ENCODE results near the gene THAP5.
A peak's percentile ranks its signal among the peaks of the same experiment; 100 is the strongest.

Gene THAP5, protein sequence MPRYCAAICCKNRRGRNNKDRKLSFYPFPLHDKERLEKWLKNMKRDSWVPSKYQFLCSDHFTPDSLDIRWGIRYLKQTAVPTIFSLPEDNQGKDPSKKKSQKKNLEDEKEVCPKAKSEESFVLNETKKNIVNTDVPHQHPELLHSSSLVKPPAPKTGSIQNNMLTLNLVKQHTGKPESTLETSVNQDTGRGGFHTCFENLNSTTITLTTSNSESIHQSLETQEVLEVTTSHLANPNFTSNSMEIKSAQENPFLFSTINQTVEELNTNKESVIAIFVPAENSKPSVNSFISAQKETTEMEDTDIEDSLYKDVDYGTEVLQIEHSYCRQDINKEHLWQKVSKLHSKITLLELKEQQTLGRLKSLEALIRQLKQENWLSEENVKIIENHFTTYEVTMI

DNA sequence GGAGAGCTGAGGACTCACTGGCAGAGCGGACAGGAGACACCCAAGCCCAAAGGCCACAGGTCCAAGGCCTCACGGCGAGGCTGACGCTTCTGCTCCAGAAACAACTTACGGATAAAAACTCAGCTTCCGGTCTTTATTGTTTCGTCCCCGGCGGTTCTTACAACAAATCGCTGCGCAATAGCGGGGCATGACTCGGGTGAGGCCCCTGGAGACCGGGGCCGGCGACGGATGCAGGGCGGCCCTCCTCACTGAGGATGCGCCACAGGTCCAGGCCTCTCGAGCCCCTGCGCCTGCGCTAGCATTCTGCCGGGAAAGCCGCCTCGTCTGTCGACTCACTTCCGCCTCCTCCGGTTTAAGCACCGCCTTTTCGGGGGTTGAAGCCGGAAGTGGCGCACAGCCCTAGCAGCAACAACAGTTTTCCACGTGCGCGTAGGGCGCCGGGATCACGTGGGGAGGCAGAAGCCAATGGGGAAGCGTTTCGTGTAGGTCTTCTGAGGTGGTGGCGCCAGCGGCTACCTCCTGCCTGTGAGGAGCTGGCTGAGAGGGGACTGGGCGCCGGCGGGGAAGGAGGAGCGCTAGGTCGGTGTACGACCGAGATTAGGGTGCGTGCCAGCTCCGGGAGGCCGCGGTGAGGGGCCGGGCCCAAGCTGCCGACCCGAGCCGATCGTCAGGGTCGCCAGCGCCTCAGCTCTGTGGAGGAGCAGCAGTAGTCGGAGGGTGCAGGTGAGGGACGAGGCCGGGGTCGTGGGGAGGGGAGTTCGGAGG, at the start of gene THAP5, which contains the start of gene DNAJB9:
Gene THAP5, minus strand, starts transcription at position 326 of the 765 bp plus-strand sequence. Its CDS starts 137 bp downstream, at position 189.
Gene DNAJB9, plus strand, starts transcription at position 494 of the 765 bp plus-strand sequence. CDS start 1,853 bp downstream, outside the sequence.
- peak; percentile 94 for DNase-seq

DNA sequence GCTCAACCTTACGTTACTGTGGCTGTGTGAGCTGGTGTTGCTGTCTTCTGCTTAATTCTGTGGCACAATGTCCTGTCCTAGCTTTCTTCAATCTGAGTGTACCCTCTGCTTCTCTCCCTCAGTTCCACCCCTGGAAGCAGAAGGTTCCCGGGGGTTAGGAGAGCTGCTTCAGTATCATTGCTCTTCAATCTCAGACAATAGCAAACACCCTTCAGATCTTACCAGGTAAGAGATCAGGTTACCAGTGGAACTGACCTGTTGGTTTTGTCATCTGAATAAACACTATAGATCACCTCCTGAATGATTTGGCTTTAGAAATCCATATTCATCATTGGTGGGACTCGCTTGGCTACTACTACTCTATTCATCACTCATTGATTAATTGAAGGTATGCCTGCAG, 48.5 kb upstream of the THAP5 start:
- DNase-seq = no peak

DNA sequence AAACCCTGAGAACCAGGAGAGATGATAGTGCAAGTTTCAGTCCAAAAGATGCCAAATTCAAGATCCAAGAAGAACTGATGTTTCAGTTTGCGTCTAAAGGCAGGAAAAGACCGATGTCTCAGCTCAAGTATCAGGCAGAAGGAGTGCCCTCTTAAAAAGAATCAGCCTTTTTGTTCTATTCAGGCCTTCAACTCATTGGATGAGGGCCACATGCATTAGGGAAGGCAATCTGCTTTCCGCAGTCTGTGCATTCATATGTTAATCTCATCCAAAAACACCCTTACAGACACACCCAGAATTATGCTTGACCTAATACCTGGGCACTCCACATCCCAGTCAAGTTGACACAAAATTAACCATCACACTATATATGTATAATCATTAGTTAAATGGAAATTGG, 45.4 kb upstream of the THAP5 start:
- DNase-seq = no peak

DNA sequence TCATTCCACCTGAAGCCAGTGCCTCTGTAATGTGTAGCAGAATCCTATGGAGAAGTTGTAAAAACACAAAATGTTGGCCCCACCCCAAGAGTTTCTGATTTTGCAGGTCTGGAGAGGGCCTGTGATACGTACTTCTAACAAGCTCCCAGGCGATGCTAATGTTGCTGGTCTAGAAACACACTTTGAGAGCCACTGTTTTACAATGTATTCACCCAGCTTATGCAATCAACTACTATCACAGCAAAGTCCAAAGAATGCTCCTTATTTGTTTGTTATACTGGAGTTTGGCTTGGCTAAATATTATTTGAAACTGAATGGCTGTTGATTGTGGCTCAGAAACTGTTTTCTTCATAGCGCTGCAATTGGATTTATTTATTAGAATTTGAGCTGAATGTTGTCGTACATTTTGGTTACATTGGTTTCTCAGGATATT, 44.5 kb upstream of the THAP5 start:
- DNase-seq = no peak

DNA sequence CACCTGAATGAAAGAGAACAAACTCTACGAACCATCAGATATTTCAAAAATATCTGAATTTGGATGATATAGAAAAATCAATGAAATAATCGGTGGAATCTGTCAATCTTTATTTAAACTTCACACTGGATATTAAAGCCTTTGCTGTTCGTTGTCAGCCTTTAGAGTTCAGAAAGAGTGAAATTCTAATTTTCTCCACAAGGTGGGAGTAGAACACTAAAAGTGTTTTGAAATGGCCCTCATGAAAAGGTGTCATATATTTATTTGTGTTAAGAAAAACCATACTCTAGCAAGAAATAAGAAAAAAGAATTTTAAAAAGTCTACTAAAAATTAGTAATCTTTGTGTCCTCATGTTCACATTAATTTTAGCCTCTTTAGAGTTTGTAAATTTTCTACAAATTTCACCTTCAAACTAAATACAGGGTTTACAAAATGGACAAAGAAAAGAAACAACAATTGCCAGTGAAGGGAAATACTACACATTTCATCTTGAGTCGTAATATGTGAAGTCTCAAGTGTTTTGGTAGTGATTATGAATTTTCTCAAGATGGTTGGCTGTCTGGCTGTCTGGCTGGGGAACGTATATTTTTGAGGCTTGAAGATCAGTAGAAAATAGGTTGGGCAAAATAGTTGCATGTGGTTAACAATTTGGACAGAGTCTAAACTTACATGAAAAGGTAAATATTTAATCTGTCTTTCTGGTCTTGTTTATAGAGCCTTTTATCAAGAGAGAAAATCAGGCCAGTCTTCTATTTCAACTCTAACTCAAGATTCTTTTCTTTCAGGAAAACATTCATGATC, 43.8 kb upstream of the THAP5 start:
- peak; percentile 3 for DNase-seq

DNA sequence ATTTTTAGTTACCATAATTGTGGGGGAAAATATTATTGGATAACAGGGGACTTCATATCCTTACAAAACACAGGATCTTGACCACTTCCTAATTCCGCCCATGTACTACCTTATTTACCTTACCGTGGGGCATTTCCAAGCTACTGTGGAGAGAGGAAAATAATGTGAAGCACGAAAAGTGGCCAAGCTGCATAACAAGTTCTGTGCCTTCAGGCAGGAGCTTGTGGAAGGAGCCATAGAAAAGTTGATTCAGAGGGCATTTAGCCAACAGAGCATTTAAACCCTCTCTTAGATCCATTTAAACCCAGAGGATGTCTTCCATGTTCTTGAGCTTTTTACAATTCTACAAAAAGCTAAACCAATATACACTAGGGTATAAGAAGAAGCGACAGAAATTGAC, 41.8 kb upstream of the THAP5 start:
- DNase-seq = no peak

DNA sequence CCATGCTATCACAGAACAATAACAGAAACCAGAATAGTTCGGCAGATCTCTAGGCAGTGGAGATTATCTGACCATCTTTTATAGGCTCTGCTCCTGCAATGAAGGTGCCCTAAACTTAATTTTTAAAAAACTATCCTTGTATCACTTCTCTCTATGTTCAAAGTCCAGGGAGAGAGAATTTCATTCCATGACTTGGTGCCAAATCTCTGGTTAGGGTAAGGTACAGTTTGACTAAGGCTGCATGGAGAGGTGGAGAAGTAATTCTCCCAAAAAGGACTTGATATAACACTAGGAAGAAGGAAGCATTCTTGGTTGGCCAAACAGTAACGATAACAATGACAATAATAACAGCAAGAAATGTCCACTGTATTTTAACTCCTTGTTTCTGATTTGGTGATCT, 40.1 kb upstream of the THAP5 start:
- DNase-seq = no peak

DNA sequence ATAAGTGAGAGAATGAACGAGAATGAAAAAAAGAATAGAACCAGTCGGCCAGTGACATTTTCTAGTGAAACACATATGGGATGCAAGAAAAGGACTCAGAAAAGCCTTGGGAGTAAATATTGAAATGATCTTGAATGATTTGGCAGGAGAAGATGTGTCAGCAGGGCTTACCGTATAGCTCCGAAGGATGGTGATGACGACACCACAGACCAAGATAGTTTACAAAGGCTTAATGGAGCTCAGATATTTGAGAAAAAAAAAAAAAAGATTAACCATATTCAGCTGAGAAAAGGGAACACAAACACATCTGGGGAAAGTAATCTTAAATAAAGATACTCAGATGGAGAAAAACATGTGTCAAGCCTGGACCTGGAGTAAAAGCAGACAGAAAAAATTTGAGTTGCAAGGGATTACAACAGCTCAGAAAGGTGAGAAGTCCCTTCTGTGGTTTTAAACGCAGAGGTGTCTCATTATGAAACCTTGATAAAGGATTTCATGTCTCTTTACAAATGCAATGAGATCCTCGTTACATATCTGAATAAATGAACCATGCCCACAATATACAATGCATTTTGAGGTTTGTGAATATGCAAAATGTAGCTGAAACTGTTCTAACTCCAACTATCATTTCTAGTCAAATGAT, 36.2 kb upstream of the THAP5 start:
- DNase-seq = no peak

DNA sequence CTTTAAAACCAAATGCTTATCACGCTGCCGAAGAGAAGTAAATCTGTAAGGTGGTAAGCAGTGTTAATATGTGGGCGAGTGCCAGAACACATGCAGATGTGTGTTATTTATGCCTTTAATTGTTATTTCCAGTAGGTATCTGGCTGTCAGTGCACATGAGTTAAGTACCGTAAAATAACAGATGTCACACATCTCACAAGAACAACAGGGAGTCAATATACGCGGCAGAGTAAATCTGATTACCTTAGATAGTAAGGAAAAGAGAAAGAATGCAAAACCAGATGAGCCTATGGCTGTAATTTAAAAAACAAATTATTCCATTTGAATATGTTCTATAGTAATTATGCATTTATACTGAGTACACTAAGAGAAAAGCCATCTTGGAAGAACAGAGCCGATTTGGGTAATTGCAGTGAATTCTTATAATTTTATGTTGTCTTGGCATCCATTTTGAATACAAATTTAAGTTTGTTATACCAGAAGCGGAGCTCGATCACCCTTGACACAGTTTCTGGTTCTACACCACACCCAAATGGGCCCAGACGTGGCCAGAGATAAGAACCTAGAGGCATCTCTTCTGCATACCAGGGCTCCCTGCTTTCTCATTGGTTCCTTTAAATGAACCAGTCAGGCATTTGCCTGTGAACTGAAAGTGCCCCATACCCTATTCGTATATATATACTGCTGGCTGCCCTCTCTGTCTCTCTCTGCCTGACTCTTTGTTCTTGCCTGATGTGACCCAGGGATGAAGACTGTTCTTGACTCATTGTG, 35.0 kb upstream of the THAP5 start:
- DNase-seq = no peak

DNA sequence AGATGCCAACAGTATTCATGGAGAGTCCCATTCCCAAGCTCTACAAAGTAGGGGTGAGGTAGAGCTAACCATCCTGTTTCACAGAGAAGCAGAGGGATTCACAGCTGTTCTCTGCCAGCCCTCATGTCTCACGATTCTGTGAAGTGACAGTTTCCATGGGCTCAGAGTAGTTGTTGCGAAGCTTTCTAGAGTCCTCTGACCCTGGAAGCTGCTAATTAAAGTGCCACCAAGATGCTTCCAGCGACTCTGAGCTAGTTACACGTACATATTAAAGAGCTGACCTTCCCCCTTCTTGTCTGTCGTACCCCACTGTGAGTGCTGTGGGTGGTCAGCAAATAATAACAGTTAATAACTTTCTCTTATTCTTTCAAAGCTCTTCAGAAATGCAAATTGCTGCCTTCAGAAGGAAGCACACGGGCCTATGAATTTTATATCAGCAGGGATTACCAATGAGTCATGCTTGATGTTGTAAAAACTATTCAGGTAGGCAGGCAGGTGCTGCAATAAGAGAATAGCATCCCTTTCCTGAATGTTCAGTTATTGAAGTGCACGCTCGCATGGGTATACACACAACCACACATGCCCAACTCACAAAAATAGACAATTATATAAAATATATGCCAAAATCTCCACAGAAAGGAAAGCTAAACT, 34.3 kb upstream of the THAP5 start:
- no peak for DNase-seq

DNA sequence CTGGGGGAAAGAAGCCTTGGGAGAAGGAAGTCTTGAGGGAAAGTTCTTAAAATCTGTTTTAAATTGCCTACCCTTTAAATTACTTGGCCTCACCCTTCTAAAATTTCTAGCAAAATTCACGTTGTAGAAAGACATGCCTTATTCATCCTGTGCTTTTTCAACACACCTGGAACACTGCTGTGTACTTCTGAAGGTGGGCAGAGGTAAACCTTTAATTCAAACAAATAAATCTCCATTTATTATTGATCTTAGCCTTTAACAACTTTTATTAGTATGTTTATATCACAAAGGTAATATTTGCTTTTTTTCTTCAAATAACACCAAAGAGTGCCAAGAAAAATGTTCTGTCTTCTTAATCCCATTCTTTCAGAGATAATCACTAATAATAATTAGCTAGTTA, 30.9 kb upstream of the THAP5 start:
- DNase-seq = no peak

DNA sequence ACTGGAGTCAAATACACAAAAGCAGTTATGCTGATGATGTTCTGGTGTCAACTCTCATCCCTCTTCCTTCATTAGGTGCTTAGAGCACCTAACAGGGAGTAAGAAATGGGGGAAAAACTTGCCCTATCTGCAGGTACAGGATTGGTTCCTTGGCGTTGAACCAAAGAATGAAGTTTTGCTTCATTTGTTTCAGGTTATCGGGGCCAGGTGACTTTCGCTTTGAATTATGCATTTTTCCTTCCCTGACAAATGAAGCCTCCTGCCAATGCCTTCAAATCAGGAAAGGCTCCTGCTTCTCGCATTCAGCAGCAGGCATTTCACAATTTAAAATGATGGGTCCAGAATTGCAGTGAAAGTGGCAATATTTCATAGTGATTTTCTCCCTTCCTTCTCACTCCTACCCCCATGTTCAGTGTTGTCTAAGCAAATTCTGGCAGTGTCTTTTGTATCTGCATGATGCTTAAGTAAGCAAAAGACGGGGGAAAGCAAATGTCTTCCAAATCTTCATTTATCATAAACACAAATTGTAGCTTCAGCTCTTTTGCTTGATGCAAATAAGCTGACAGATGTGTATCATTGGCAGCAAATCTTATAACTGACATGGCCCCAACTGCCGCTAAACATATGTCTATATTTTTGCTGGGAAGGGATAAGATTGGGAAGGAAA, 29.5 kb upstream of the THAP5 start:
- no peak for DNase-seq

DNA sequence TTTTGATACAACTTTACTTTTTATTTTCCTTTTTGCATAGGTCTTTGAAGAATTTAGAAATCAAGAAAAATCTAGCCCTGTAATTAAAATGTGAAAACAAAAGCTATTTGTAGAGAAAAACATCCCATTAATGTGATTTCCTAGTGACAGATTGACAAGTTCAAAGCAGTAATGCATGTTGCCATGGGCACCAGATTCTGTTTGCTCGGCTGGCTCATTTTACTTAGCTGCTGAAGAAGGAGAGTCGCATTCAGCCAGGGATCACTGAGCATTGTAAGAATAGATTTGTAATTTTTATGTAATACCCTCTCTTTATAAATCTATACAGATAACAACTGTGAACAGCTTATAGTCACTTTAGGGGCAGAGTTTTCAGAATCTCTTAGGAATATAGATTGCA, 28.6 kb upstream of the THAP5 start:
- peak; percentile 27 for DNase-seq

DNA sequence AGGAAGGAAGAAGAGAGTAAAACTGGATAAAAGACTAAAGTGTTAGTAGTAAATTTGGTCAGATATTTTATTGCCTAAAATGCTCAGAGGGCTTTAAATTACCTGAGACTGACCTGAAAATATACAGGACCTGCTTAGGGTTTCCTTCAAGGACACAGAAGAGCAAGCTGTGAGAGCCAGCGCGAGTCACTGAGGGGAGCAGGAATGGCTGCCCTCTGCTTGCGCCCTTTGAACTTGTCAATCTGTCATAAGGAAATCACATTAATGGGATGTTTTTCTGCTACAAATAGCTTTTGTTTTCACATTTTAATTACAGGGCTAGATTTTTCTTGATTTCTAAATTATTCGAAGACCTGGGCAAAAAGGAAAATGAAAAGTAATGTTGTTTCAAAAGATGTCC, 27.1 kb upstream of the THAP5 start:
- DNase-seq = no peak

DNA sequence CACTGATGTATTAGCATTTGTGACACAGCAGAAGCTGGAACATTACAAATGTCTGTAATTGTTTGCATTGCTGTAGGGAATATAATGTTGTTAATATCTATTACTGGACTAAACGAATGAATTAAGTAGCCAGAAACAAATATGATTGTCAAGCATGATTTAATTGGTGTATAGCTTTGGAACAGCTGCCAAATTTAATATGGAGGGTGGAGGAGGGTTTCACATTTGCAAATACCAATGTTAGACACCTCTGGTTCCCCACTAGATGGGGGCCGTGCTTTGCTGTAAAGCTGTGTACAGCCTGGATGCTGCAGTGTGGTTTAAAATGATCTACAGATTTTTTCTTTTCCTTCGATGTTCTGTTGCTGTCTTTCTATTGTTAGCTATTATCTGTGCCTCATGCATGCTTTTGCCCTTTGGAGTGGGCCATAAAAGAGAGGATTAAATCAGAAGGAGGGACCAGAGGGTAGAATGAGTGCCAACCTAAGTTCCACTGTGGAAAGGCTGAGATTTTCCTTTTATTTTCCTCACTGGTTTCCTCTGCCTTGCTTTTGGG, 23.2 kb upstream of the THAP5 start:
- DNase-seq = peak; percentile 25

DNA sequence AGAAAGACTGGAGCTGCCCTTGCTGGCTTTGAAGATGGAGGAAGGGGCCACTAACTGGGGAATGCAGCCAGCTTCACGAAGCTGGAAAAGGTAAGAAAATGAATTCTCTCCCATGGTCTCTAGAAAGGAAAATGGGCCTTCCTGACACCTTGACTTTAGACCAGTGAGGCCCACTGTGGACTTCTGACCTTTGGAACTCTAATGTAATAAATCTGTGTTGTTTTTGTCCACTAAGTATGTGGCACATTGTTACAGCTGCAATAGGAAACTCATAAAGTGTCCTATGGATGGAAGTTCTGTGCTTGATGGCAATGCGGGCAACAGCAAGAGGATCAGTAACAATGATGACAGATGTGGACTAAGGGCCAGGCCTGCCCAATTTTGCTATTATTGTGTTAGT, 21.1 kb upstream of the THAP5 start:
- no peak for DNase-seq

DNA sequence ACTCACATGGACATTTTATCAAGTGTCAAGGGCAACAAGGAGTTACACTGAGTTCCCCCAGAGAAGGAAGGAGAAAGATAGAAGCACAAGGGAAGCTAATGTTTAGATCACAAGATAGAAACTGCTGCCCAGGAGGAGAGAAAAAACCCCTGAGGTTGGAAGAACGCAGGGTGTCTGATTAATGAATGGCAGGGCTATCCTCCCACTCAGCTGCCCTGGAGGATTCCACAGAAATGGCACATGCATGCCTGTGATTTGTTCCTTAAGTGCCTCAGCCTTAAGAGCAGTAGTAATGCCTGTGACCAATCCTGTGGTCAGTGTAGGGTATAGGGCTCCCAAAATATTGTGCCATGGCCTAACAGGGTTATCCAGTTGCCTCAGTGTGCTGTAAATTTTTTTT, 20.4 kb upstream of the THAP5 start:
- no peak for DNase-seq

DNA sequence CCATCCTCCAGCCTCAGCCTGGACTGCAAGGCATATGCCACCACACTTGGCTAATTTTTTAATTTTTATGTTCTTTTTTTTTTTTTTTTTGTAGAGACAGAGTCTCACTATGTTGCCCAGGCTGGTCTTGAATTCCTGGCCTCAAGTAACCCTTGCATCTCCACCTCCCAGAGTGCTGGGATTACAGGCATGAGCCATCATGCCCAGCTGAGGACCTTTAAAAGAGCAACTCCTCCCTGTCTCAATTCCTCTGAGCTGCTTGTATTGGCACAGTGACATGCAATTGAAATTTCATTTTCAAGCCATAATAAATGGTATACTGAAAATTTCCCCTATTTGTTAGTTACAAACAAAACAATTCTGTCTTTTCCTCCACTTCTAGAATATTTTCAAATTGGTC, 19.7 kb upstream of the THAP5 start:
- DNase-seq = no peak

DNA sequence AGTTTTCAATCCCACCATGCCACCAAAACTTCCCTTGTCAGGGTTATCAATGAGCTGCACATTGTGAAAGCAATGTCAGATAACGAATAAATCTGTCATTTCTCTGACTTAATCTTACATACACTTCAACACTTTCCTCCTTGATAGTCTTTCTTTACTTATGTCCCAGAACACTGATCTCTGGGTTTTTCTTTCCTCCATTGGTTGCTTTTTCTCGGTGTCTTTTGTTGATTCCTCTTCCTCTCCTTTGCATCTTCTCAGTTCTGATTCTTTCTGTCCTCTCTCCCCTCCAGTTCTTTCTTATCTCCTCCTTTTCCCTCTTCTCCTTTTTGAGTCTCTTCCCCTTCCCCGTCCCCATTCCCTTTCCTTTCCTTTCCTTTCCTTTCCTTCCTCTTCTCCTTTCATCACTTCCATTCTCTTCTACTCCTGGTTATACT, 16.8 kb upstream of the THAP5 start:
- no peak for DNase-seq

DNA sequence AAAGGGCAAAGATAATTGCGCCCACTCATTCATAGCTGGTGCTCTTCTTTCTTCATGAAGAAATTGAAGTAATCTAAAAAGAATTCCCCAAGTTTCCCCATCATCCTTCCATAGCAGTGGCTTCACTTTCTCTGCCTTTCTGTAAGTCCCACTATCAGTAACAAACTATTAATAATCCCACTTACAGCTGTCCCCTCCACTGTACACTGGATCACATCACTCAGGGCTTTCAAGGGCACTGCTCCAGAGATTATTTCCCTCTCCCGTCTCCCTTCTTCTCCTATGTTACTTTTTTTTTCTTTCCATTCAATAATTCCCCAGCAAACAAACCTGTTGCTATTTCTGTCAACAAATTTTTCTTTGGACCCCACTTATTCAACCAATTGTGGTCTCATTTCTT, 16.3 kb upstream of the THAP5 start:
- DNase-seq = no peak

DNA sequence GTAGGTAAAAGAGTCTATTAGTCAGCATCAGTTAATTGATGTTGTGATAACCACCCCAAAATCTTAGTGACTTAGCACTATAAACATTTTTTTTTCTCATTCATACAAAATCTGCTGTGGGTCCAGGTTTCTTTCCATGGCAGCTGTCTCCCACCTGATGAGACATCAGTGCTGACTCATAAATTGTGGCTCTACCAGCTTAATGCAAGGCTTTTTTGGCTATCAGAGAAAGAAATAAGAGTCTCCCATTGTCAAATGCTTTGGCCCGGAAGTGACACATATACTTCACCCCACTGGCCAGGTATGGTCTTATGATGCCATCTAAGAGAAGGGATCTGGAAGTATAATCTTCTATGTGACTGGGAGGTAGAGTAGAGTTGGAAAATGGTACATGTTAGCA, 14.7 kb upstream of the THAP5 start:
- DNase-seq = no peak
